Forelimb muscle (tissue), 1 donor: ENCODE measurements around the gene SLC6A9. TPM values are rescaled to one million over a fixed set of nuclear protein-coding genes. Genes with fewer than 3 reads are reported as not detected.

Experiments used
- DNase-seq: peaks from one replicate; pipeline ENCODE4 v3.0.0-alpha.2; 2013; ENCODE audit warnings: low read depth
- polyA plus RNA-seq: library from polyadenylated mRNA; unstranded; fragments of 120-200 nt; gene quantifications from one replicate; pipeline ENCODE4 v1.2.1, GENCODE V29; 2013; ENCODE audit not compliant: insufficient read length

The SLC6A9 gene
- polyA plus RNA-seq, 1 donor = 3.2 TPM

- DNase-seq = peak; percentile 97
Measured at GRCh38 chr1:43969746-43970466, 61.4 kb downstream of the SLC6A9 start, which contains the start of gene DPH2. DPH2 (plus strand) TSS chr1:43970010; CDS start chr1:43970176, 166 bp downstream.

- DNase-seq = no peak
Measured at GRCh38 chr1:43969416-43969745, 61.9 kb downstream of the SLC6A9 start.

DNA sequence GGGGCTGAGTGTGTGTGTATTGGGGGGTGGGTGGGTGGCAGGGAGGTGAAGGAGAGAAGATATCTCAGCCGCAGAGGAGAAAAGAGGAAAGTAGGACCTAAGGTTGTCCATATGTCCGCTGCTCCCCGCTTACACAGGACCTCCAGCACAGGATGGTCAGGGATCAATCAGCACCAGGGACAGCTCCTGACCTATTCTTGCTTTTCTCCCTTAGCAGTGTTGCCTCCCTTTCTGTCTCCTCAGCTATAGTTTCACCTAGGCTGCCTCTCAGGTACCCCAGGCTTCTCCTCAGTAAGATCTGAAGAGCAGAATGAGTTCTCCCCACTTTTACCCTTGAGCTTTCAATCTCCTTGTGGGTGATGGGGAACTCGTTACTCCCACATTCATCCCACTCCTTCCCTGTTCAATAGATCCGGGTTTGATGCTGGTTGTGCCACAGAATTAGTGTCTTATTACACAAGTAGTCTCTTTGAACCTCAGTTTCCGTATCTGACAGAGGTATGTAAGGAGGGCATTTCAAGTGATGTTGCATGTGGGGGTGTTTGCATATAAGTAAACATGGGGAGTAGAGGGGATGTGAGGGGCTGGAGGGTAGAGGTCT, 62.8 kb downstream of the SLC6A9 start:
- DNase-seq = no peak

DNA sequence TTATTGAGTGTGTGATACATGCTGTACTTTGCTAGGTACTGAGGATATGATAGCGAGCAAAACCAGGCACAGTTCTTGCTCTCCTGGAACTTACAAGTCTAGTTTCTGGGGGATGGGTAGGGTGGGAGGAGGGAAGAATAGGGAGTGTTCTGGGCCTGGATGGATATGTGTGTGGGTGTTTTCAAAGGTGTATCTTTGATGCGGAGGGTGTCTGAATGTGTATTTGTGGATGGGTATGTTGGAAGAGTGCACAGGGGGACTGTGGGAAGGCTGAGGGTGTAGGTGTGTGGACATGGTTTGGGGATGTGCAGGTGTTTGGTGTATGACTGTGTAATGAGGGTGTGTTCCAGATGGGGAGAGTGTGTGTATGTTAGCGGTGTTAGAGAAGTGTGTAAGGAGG, 65.9 kb downstream of the SLC6A9 start:
- no peak for DNase-seq

DNA sequence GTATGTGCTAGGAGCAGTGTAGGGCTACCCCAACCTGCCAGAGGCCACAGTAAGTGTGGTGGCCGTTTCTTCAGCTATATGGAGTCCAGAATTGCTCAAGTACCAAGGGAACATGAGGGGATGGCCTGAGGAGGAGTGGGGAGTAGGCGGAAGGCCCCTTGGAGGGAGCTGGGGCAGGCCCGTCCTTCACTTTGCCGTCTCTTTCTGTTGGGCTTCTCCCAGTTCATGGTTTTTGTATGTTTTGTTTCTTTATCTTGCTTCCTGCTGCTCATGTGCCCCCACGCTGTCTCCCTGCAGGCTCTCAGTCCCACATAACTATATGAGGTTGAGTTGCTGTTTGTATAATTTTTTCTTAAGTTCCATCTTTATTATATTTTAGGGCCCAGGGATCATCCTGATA, 67.4 kb downstream of the SLC6A9 start:
- DNase-seq = no peak

GRCh38 chr1:43963006-43963405, 68.3 kb downstream of the SLC6A9 start:
- no peak for DNase-seq

GRCh38 chr1:43962324-43962723, 68.9 kb downstream of the SLC6A9 start:
- no peak for DNase-seq

GRCh38 chr1:43961692-43962091, 69.6 kb downstream of the SLC6A9 start:
- DNase-seq = no peak

DNA sequence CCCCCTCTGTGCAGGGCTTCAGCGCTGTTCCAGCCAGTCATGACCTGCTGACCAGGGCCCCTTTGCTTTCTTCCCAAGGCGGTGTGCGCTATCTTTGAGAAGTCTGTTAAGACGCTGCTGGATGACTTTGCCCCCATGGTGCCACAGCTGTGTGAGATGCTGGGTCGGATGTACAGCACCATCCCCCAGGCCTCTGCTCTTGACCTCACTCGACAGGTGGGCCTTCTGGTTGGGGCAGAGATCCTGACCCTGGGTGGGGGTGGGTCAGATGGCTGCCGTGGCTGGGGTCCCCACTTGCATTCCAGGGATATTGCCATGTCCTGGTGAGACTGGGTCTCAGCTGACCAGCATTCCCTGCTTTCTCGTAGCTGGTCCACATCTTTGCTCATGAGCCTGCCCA, 70.5 kb downstream of the SLC6A9 start:
- DNase-seq = no peak

- DNase-seq = no peak
Measured at GRCh38 chr1:43958351-43959255, 72.7 kb downstream of the SLC6A9 start.

DNA sequence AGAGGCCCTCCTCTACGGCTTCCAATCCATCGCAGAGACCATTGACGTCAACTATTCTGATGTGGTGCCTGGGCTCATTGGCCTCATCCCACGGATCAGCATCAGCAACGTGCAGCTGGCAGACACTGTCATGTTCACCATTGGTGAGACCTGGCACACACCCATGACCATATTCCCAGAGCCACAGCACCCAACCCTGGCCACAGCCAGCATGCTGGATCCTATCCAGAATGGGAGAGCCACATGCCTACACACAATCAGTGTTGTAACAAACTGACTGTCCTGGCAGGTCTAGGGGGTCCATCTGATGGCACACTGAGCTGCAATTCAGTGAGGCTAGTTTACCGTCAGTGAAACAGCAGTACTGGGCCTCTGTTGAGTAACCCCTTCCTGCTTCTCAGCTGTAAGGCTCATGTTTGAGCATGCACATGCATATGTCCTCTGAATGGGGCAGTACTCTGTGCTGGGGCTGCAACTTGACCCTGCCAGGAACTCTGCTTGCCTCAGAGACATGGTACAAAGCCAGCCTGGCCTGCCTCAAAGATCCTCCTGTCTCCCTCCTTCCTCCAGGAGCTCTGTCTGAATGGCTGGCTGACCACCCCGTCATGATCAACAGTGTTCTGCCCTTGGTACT, 73.7 kb downstream of the SLC6A9 start:
- no peak for DNase-seq

DNA sequence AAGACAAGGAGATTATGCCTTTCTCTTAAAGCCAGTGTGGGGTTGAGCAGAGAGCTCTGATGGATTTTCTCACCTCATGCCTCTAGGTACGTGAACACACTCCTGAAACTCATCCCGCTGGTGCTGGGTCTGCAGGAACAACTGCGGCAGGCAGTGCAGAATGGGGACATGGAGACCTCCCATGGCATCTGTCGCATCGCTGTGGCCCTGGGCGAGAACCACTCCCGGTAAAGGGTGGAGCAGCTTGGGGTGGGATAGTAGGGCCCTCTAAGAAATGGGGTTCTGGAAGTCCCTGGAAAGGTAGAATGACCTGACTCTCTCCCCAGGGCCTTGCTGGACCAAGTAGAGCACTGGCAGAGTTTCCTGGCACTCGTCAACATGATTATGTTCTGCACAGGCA, 75.0 kb downstream of the SLC6A9 start:
- no peak for DNase-seq

DNA sequence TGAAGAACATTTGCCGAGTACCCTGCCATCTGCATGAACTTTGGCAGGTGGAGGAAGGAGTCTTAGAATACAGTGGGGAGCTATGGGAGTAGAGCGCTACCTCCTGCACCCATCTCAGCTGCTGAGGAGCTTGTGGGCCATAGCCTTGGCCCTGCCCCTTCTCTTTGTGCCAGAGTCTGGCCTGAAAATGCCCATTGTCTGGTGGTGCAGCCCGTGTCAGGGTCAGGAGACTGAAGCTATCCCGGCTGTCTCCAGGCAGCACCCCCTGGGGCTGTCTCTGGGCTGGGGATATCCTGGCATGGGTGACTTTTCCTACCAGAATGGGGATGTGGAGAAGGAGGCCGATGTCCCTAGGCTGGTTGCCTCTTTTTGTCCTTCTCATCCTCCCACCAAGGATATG, 77.2 kb downstream of the SLC6A9 start:
- DNase-seq = no peak

DNA sequence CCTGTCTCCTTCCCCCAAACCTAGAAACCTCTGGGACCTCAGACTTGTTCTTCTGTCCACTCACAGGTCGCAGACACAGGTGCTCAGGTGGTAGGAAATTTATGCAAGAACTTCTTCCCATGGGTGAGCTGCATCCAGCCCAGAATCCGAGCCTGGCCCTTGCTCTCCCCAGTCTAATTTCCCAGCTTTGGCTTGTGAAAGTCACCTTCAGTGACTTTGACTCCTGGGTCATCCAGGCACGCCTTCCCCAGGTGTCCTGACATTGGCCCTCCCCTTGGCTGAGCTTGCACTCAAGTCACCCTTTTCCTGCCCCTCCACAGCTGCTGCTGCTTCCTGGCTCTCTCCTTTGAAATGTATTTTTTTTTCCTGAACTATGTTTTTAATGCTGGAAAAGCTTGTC, 77.9 kb downstream of the SLC6A9 start:
- DNase-seq = no peak

DNA sequence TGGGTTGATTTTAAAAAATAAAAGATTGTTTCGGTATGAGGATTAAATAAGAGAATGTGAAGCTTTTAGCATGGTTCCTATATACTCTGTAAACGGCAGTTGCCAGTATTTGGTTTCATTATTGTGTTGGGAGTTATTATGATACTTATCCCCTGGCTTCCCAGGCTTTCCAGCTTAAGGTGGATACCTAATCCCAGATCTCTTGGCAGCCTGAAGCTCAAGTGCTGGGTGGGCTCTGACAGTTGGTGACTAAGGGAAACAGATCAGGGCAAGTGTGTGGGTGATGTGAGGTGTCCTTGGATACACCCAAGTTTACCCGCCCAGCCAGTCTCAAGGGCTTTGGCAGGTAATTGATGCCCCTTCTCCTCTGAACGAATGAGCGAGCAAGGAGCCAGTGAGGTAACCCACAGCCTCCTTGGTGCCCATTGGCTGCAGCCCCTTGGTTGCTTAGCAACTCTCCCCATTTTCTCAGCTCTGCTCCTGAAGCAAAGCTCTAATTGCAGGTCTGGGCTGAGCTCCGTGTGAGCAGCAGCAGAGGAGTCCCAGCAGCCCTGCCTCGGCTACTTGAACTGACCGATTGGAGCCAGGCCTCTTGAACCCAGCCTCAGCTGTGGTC, 78.4 kb downstream of the SLC6A9 start:
- DNase-seq = no peak

DNA sequence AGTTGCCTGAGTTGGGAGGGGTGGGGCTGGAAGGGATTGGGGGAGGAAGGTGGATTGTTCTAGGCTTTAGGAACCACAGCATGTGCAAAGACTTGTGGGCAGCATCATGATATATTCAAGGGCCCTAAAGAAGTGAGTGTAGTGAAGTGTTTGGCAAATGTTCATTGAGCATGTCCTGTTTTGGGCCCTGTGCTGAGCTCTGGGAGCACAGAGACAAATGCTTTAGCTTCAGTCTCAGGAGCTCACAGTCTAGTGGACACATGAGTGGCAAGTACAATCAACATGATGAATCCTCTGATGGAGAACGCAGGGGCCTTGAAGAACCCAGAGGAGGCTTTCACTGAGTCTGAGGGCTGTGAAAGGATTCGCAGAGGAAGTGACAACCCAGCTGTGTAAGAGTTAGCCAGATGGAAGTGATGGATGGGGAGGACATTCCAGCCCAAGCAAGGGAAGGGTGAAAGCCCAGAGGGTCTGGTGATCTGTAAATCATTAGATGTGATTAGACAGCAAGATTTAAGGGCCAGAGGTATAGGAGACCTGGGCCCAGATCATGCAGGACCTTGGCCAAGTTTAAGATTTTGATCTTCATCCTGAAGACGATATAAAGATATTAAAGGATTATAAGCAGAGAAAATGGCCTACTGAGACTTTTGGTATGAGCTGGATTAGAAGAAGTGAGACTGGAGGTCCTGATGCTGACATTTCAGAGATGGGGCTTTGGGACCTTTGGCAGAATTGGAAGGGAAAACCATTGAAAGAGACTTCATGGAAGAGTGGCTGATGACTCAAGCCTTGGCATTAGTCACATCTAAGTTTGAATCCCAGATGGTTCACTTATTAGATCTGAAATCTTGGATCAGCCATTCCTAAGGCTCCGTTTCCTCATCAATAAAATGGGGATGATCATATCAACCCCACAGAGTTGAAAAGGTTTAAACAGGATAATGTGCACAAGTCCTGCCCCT, 80.0 kb downstream of the SLC6A9 start:
- no peak for DNase-seq

DNA sequence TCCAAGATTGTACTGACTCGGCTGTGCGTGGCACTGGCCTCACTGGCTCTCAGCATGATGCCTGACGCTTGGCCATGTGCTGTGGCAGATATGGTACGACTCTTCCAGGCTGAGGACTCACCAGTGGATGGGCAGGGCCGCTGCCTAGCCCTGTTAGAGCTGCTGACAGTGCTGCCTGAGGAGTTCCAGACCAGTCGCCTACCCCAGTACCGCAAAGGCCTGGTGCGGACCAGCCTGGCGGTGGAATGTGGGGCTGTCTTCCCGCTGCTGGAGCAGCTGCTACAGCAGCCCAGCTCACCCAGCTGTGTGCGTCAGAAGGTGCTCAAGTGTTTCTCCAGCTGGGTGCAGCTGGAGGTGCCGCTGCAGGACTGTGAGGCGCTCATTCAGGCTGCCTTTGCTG, 81.6 kb downstream of the SLC6A9 start:
- no peak for DNase-seq

GRCh38 chr1:43947874-43948437, 83.3 kb downstream of the SLC6A9 start:
- no peak for DNase-seq

- DNase-seq = no peak
Measured at GRCh38 chr1:43947061-43947873, 84.0 kb downstream of the SLC6A9 start.
